Left ventricle myocardium superior (tissue), 1 donor: ENCODE results near the gene NADK2. TPM values are rescaled to one million over a fixed set of nuclear protein-coding genes. Genes with fewer than 3 reads are reported as not detected.
A peak's percentile ranks its signal among the peaks of the same experiment; 100 is the strongest.
"Not testable (repeated sequence)": the region's sequence is repeated elsewhere in the genome, so short reads cannot be mapped to it uniquely, and the experiment has no call there.

Experiments used
- ATAC-seq: fragments of 200-7000 bp; cut with Tn5 transposase; one replicate; pipeline ENCODE4 v1.9.1; 2020; ENCODE audit warnings: mild to moderate bottlenecking, moderate library complexity
- DNase-seq: peaks from one replicate; pipeline ENCODE4 v3.0.0-alpha.2; 2020
- intact Hi-C: fragments of 100-400 bp; cut with micrococcal nuclease; formaldehyde crosslinking; loops from one replicate; pipeline ENCODE4 v1.11.0; 2022
- long read RNA-seq: library from polyadenylated mRNA; unstranded; transcript quantifications from one replicate; pipeline ENCODE4 v2.0.0, GENCODE V29; 2021
- total RNA-seq: library from RNA; stranded (reverse); fragmentation: NEBNext Ultra II Directional; extraction: Animal tissue kit (Norgen Biotek cat#: 25700); gene quantifications from one replicate; pipeline ENCODE4 v1.2.1, GENCODE V29; 2021
- donor health status: DM: no; HTN: yes; CAD: no; lungs with severe emphysema.

The NADK2 gene, protein sequence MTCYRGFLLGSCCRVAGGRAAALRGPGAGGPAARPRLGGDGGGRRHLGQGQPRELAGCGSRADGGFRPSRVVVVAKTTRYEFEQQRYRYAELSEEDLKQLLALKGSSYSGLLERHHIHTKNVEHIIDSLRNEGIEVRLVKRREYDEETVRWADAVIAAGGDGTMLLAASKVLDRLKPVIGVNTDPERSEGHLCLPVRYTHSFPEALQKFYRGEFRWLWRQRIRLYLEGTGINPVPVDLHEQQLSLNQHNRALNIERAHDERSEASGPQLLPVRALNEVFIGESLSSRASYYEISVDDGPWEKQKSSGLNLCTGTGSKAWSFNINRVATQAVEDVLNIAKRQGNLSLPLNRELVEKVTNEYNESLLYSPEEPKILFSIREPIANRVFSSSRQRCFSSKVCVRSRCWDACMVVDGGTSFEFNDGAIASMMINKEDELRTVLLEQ
- 41.3 TPM for total RNA-seq
- long read RNA-seq, transcript NADK2-202 (12 exons, 2,243 nt), result major isoform, 6 of 55 reads
- long read RNA-seq, partial matches to known transcripts, result 2 of 55 reads
- long read RNA-seq, other reads (novel, unspliced or antisense), result 44 of 55 reads

DNA sequence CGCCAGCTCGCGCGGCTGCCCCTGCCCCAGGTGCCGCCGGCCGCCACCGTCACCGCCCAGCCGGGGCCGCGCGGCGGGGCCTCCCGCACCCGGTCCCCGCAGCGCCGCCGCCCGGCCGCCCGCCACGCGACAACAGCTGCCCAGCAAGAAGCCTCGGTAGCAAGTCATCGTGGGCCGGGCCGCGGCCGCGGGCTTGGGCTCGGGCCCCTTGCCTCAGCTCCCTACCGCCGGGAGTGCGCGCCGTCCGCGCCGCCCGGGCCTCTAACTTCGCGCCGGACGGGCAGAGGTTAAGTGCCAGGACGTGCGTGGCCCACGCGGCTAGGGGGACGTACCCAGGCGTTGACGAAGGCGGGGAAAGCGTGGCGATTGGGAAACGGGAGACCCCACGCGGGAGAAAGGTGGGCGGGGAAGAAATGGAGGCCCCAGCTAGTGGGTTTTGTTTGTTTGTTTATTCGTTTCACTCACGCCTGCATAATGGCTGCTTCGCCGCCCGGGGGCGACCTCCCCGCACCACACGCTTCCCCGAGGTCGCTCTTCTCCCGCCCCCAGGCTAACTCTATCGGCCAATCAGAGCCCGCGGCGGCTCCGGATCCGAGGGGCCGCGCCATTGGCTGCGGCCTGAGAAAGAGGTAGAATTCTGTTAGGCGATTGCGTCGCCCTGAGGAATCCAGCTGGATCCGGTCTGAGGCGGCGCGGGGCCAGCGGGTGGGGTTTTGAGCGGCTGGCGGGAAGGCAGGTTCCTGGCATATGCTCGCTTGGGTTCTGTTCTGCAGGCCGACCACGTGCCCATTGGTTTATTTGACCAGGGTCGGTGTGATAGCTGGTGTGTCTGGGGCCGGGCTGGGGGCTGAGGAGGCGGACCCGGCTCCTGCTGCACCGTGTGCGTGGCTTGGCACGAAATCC lies at the start of gene NADK2:
TSS of gene NADK2 (minus strand) at position 295 of the 903 bp plus-strand sequence. CDS start at position 168, 127 bp downstream.
- intact Hi-C loops, result no loop called here
- DNase-seq, result peak; percentile 96
- ATAC-seq, result peak; percentile 93

DNA sequence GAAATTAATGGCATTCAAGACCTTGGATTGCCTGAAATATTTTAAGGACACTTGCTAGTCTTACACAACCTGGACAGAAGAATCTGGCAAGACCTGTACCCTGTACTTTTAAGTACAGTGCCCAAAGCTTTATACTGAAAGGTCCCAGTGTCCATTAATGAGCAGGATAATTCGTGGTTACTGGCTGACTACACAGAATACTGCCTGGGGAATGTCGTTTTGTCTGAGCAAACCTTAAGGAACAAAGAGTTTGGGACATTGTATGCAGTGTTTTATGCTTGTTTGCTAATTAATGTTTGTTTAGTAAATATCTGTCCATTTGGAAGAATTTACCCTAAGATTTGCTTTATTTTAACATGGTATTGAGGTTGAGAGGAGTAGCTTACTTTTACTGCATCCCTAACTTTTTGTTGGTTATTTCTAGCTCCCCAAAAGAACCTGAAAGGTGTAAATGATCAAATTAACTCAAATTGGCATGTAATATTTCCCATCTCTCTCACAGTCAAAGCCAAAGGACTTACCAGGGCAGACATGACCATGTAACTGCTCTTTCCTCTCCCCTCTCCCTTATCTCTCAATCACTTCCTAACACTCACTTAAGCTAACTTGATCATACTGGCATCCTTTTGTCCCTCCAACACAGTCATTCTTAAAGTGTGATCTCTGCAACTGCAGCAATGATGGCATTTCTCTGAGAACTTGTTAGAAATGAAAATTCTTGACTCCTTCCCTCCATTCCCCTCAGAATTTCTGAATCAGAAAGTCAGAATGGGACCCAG lies 44.3 kb upstream of the NADK2 start:
- intact Hi-C loops, result no loop called here

DNA sequence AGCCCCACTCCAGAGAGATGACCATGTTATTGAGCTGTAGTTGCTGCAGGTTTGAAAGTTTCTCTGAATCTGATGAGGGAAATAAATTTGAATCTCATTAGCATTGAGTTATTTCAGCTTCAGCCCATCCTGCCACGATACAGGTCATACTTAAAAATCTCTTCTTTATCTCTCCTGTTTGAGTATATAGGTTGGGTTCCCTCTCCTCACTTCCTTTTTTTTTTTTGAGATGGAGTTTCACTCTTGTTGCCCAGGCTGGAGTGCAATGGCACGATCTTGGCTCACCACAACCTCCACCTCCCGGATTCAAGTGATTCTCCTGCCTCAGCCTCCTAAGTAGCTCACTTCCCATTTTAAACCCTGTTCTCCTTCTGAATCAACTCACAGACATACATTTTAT lies 42.0 kb upstream of the NADK2 start:
- intact Hi-C loops, DNase-seq, ATAC-seq: not testable (repeated sequence)

More for the DNA sequence above, 44.3 kb upstream of the NADK2 start:
- no peak for ATAC-seq
- DNase-seq, result no peak

DNA sequence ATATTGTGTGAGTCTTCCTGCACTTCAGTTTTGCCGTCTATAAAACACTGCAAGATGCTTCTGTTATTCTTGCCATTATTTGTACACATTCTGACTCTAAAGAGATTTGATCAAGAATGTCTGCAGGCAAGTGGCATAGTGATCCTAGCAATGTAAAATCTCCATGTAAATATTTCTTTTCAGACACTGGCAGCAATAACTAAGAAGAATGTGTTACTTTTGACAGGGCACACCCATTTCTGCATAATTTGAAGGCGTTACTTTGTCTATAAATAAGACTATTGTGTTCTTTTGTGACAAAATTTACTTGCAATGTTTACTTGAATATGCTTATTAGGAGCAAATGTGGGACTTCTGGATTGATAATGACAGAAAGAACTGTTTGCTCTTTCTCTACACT lies 39.9 kb upstream of the NADK2 start:
- no peak for DNase-seq
- intact Hi-C loops, result no loop called here
- no peak for ATAC-seq

DNA sequence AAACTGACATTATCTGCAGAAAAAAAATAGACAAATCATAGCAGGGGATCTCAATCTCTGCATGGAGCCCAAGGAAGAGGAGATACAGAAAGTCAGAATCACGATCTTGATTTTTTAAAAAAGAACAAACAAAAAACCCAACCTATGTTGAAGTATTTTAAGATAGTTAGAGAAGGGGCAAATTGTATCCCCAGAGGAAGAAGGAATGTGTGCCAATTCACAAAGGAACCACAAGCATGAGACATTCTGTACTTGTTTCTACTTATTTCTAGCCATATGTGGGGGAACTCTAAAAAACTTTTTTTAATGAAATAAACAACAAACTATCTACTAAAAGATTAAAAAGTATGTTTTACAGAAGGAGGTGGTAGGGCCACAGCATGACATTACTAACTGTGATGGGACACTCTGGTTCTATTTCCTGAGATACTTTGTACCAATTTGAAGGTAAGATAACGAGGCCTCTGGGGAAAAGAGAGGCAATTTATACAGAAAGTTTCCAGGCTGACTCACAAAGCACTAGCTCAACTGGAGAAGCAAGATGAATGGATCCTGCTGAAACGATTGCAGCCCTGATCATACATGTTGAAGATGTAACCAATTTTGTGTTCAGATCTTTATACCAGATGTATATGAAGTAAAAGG lies 37.5 kb upstream of the NADK2 start:
- ATAC-seq (no peak), DNase-seq (no peak)
- intact Hi-C loops, result no loop called here

DNA sequence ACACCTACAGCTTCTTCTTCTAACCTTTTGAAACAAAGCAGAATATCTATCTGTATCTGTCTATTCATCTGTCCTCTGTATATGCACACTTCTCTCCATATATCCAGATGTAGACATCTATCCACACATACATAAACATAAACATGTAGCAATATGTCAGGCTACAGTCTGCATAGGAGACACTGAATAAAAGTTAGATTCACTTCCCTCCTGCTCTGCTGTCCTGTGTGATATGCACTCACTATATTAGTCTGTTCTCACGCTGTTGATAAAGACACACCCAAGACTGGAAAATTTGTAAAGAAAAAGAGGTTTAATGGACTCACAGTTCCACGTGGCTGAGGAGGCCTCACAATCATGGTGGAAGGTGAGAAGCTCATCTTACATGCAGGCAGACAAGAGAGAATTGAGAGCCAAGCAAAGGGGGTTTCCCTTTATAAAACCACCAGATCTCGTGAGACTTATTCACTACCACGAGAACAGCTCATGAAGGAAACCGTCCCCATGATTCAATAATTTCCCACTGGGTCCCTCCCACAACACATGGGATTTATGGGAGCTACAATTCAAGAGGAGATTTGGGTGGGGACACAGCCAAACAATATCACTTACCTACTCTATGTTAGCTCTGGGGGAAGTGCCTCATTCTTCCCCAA lies 35.9 kb upstream of the NADK2 start:
- ATAC-seq (no peak), DNase-seq (no peak)
- intact Hi-C loops, result no loop called here

DNA sequence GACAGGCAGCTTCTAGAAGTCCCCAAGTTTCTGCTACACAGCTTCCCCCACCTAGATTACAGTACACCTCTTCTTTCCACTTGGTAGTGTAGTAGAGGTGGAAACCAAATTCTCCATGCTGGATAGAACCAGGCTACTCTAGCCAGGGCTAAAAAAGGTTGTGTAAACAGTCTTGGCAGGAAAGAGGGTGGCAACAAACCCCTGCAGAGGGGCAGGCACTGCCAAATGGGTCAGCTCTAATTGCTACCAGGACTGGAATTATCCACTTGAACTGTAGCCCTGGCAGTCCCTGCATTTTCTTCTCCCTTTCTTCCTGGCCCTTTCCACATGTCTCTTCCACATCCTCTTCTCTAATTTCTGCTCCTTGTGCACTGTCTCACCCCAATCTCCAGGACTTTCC lies 35.1 kb upstream of the NADK2 start:
- intact Hi-C loops, result no loop called here
- DNase-seq (peak; percentile 36), ATAC-seq (peak; percentile 95)

DNA sequence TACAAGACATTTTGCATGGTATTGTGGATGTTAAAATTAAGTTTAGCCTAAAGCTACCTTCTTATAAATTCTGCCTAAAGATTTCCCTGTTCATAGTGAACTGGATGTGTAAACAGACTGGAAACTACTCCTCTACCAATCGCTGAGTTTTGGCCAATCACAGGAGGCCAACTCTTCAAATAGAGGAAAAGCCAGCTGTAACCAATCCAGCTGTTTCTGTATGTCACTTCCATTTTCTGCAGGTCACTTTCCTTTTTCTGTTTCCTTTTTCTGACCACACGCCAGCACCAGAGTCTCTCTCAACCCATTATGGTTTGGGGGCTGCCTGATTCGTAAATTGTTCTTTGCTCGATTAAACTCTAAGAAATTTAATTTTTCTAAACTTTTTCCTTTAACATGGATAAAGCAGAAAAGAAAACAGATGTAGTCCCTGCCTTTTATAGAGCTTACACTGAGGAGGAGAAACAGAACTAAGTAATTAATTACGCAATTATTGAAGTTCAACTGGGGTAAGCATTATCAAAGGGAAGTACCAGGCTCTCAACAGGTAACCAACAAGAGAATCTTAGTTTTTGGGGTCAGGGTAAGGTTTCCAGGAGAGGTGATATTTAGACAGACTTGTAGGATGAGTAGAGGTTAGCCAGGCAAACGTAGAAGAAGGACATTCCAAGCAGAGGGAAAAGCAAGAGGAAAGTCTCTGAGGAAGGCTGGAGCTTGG lies 32.2 kb upstream of the NADK2 start:
- intact Hi-C loops, result no loop called here
- DNase-seq, result no peak
- peak; percentile 36 for ATAC-seq

DNA sequence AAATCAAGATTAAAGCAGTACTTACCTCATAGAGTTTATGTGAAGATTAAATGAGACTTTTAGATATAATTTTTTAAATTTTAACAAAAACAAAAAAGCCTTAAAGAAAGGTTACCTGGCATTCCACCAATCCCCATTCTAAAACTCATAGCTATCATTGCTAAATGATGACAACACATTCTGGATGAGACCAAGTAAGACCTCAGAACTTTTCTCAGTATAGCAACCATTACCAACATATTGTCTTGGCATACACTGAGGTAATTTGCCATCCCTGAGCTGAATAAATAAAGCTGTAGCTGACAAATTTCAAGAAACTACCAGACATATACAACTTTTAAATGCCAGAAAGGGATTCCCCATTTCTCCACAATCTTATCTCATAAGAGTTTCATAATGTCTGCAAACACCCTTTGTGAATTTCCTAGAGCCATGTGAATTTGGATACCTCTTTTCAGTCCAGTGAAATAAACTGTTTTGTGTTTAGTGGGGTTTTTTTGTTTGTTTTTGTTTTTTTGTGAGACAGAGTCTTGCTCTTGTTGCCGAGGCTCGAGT lies 30.5 kb upstream of the NADK2 start:
- DNase-seq (no peak), ATAC-seq (no peak)
- intact Hi-C loops, result no loop called here

DNA sequence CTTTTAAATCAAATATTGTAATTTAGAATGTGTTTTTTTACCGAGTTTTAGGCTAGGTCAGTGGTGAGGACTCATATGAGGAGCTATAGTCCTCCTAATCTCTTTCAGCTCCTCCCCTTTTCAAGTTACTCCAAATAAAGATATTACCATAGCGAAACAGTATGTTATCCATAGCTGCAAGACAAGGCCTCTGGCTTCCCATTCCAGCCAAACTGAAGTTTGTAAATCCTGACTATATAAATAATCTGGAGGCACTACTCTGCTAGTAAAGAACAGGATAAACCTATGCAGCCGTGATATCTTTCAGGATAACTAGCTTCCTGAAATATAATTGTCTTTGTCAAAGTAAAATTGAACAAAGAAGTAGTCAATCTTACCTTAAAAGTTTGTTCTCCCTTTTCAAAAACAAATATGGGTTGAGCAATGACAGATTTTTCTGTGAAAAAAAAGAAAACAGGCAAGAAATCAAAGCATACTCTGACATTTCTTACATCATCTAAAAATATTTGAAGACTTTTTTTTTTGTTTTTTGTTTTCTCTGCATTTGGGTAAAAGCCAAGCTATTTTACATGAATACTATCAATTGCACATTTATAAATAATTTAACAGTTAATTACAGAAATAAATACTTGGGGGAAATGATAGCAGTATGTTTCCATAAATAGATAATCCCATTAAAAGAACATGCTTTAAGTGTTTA lies 29.3 kb upstream of the NADK2 start:
- DNase-seq (no peak), ATAC-seq (no peak)
- intact Hi-C loops, result no loop called here

DNA sequence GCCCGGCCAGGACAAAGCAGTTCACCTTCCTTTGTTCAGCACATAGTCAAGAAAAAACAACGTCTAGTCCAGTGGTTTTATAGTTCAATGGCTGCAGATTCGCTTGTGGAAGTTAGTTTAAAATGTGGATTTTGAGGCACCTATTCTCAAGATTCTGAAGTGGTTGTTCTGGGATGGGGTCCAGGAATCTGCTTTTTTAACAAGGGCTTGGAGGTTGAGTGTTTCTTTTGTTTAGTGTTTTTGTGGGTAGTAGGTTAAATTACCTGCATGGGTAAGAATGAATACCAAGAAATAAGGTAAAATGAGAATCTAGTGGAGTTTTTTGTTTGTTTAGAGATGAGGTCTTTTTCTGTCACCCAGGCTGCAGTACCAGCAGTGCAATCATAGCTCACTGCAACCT lies 28.4 kb upstream of the NADK2 start:
- ATAC-seq (no peak), DNase-seq (no peak)
- intact Hi-C loops, result no loop called here

DNA sequence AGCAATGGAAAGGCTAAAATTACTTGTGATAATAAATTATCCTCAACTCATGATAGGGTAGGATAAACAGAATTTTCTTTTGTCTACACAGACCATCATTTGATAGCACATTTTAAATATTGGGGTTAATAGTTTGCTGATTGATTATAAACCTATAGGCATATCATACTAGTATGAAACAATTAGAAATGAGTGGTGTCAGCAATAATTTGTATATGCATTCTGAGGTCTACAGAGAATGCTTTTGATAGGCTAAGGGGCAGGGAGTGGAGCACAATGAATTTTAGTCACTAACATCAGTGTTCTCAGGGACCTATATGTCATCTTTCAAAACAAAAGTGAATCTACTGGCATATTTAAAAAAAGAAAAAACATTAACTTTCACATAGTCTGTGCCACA lies 27.8 kb upstream of the NADK2 start:
- no peak for ATAC-seq

DNA sequence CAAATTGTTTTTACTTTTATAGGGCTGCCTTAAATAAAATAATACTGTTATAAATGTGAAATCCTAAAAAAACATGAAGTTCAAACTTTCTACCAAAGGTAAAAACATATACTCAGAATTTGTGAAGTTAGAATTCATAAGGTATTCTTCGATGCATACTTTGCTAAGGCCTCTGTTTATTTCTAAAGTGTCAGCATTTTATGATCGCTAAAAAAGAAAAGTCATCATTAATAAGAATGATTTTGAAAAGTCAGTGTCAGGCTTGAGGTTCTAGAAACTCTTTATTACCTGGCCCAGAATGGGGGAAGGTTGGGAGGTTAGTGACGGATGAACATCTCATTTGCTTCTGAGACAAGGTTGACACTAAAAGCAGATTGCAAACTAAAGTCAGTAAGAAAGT lies 26.2 kb upstream of the NADK2 start:
- no peak for ATAC-seq
- DNase-seq, result no peak
- intact Hi-C loops, result loop anchor here (5.0 to 10.0 kb wide), 2 partner anchors 39 to 127 kb away; no protein-coding TSS in a partner anchor

More for the DNA sequence above, 27.8 kb upstream of the NADK2 start:
- no peak for DNase-seq
- intact Hi-C loops, result loop anchor here (5.0 to 10.0 kb wide), 2 partner anchors 38 to 125 kb away; no protein-coding TSS in a partner anchor

DNA sequence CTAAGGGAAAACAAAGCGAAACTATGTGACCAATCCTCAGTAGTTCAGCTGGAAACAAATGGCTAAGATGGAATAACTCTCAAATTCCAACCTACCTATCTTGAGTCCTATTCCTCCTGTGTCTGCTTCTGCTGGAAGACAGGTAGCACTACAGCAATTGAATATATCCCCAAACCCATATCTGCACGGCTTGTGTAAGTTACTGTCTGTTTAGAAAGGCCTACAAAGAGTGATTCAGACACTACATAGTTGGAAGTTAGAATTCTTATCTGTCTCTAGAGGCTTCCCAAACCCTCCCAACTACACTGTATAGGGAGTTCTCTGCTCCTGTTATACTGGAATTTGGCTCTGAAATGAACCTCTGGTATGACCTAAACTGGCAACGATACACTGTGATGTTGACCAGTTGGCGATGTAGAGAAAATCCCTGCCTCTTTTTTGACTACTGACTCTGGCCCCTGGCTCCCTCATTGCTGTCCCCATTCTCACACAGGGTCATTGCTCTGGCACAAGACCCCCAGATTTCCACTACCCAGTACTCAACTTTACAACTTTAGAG lies 22.6 kb upstream of the NADK2 start:
- intact Hi-C loops, result loop anchor here (10.0 kb wide), 1 partner anchor 131 kb away; no protein-coding TSS in a partner anchor
- ATAC-seq (no peak), DNase-seq (no peak)

DNA sequence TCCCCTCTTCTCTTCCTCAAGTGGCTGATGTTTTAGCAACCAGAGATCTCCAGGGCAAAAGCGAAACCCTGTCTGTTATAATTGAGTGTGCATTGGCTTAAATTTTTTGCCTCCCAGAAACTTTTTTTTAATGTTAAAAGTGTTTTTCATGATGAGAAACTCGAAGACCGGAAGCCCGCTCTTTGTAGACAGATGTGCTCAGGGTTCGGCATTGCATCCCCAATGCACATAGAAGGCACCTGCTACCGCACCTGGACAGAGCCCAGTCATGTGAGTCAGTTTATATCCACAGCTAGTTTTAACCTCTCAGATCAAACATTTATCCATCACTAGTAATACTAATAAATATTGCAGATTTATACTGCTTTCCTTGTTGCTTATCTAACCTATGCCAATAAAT lies 19.5 kb upstream of the NADK2 start:
- ATAC-seq (no peak), DNase-seq (no peak)
- intact Hi-C loops, result loop anchor here (10.0 kb wide), 1 partner anchor 134 kb away; no protein-coding TSS in a partner anchor

DNA sequence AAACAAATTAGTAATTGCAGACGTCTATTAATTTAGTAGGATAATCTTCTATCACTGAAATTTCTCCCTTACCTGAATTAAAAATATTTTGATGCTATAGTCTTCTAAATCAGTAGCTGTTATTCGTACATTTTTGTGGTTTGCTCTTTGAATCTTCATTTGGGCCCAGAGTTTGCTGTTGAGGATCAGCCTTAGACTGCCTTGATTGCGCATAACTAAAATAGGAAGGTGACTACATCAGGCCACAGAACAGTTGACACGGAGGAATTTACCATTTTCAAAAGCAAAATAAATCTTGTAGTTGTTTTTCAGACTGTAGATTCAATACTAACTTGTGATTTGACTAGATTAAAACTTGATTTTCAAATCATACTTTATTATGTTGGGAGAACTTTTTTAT lies 11.8 kb upstream of the NADK2 start:
- ATAC-seq (no peak), DNase-seq (no peak)
- intact Hi-C loops, result no loop called here
